OCI-LY3 (cell line): Measurements from ENCODE around the gene CASP6.

Experiments
- H2AFZ ChIP-seq: fragments of 200-600, 300-600 bp; shearing (Covaris generic); 2 replicates; pipeline ENCODE4 v1.6.0; 2014; ENCODE audit warnings: antibody characterized with exemption, low read depth, low read length
- H3K27ac ChIP-seq: fragments of 200-600, 300-600 bp; sonication (generic); 2 replicates; pipeline ENCODE4 v1.5.1; 2014; ENCODE audit warnings: mild to moderate bottlenecking, low read length, moderate library complexity, mixed read lengths
- H3K27me3 ChIP-seq: fragments of 200-600, 300-600 bp; sonication (generic); 2 replicates; pipeline ENCODE4 v1.6.1; 2014; ENCODE audit warnings: low read depth, low read length, mixed read lengths
- H3K36me3 ChIP-seq: fragments of 200-600, 300-600 bp; sonication (generic); replicated peaks from 2 replicates; pipeline ENCODE3; 2014; ENCODE audit warnings: low read depth, low read length, mixed read lengths
- H3K4me1 ChIP-seq: fragments of 300-600, 200-600 bp; sonication (generic); 2 replicates; pipeline ENCODE4 v1.6.1; 2014; ENCODE audit warnings: low read length, mixed read lengths
- H3K4me2 ChIP-seq: fragments of 200-600, 300-600 bp; sonication (generic); 2 replicates; pipeline ENCODE4 v1.6.1; 2014; ENCODE audit warnings: low read length, mixed read lengths
- H3K4me3 ChIP-seq: fragments of 300-600, 200-600 bp; sonication (generic); 2 replicates; pipeline ENCODE4 v1.5.1; 2014; ENCODE audit warnings: antibody characterized with exemption, mild to moderate bottlenecking, low read length, moderate library complexity
- H3K79me2 ChIP-seq: fragments of 300-600, 200-600 bp; shearing (Covaris generic); 2 replicates; pipeline ENCODE4 v1.6.1; 2014; ENCODE audit warnings: mild to moderate bottlenecking, low read length, mixed read lengths
- H3K9ac ChIP-seq: fragments of 300-600, 200-600 bp; shearing (Covaris generic); 2 replicates; pipeline ENCODE4 v1.6.0; 2014; ENCODE audit warnings: mild to moderate bottlenecking, low read length, moderate library complexity
- H3K9me3 ChIP-seq: fragments of 200-600, 300-600 bp; shearing (Covaris generic); 2 replicates; pipeline ENCODE4 v1.6.1; 2014; ENCODE audit warnings: low read length, mixed read lengths; ENCODE audit not compliant: insufficient read depth
- H4K20me1 ChIP-seq: fragments of 200-600, 300-600 bp; sonication (generic); 2 replicates; pipeline ENCODE4 v1.6.1; 2016; ENCODE audit warnings: low read length, mixed read lengths; ENCODE audit not compliant: insufficient read depth
- EZH2phosphoT487 ChIP-seq: fragments of 200-600 bp; shearing (Covaris generic); IDR thresholded peaks from 2 replicates; pipeline ENCODE4 v1.6.1; 2018; ENCODE audit warnings: antibody characterized with exemption, mixed run types, low read depth
- TF ChIP-seq, protein P1 (sequence below): fragments of 200-600, 300-600 bp; sonication (generic); IDR thresholded peaks from 2 replicates; pipeline ENCODE4 v1.5.1; 2014; ENCODE audit warnings: antibody characterized with exemption, low read length, low read depth

CASP6 gene

DNA sequence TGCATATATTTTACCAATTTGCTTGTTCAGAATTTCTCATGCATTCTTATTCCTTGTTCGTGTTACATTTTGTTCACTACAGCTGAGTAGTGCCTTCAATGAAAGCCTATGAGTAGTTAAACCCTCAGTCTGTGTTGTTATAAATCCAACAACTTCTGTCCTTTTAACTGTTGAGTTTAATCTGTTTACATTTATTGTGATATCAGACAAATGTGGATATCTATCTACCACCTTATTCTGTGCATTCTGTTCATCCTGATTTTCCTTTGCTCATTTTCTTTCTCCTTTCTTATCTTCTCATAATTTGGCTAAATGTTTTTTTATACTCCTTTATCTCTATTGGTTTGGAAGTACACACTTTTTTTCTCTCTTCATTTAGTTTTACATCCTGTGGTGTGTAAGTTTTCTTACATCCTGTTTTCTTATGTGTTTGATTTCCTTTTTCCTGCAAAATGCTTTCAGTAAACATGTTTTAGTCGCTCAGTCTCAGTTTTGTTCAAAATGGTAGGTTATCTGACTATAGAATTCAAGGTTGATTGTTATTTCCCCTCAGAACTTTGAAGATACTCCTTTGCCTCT is 54.2 kb downstream of the CASP6 start:
- peaks cover 37% of the 10 kb centered on the region for H3K4me1 ChIP-seq
- peaks cover 19% of the 10 kb centered on the region for H3K36me3 ChIP-seq
- H3K4me2 ChIP-seq: peak overlapping the region; percentile 58
- no peaks in the 10 kb centered on the region for H4K20me1 ChIP-seq
- peak overlapping the region; percentile 84 for H3K27ac ChIP-seq
- H3K9me3 ChIP-seq: 0 out of 2 replicates have a peak, but pooled peaks cover 8% of the 10 kb centered on the region
- H3K27me3 ChIP-seq: no peaks in the 10 kb centered on the region
- H3K9ac ChIP-seq: 0 out of 2 replicates have a peak overlapping the region, but pooled peaks have one; percentile 7
- H2AFZ ChIP-seq: no peak overlapping the region
- no peaks in the 10 kb centered on the region for H3K79me2 ChIP-seq
- TF ChIP-seq, protein P1, sequence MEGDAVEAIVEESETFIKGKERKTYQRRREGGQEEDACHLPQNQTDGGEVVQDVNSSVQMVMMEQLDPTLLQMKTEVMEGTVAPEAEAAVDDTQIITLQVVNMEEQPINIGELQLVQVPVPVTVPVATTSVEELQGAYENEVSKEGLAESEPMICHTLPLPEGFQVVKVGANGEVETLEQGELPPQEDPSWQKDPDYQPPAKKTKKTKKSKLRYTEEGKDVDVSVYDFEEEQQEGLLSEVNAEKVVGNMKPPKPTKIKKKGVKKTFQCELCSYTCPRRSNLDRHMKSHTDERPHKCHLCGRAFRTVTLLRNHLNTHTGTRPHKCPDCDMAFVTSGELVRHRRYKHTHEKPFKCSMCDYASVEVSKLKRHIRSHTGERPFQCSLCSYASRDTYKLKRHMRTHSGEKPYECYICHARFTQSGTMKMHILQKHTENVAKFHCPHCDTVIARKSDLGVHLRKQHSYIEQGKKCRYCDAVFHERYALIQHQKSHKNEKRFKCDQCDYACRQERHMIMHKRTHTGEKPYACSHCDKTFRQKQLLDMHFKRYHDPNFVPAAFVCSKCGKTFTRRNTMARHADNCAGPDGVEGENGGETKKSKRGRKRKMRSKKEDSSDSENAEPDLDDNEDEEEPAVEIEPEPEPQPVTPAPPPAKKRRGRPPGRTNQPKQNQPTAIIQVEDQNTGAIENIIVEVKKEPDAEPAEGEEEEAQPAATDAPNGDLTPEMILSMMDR: no peak
- no peak for TF ChIP-seq EZH2phosphoT487
- H3K4me3 ChIP-seq: peak overlapping the region; percentile 27

DNA sequence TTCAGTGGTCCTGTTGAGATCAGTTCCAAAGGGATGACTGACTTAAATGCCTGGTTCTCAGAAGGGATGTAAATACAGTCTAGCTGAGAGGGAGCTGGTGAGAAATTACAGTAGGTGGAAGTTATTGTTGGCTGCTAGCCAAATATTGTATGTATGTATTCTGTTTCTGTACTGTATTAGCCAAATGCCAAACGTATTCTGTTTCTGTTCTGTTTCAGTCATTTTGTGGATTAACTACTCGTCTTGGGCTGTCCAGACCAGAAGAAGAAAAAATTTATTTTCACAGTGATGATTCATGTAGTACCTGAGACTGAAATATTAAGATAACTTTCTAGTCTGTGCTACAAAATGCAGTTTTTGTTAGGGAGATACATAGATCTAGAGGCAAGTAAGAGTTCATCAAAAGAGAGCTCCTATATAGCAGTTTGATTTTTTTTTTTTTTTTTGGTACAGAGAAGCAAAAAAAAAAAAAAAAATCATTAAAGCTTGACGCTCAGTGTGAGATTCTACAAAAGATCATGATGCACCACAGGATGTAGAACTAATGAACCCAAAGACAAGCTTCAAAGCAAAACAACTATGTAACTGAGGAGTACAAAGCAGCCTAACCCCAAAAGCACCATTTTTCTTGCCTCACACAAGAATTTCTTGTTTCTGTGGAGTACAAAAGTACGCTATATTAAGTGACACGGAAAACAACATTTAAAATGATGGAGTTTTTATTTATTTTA is 54.8 kb downstream of the CASP6 start:
- Histone ChIP-seq H2AFZ (no peak overlapping the region), H3K4me3 (peak overlapping the region; percentile 27), H3K79me2 (no peaks in the 10 kb centered on the region), H3K27ac (peak overlapping the region; percentile 84), H3K36me3 (peaks cover 19% of the 10 kb centered on the region), H3K4me1 (peaks cover 37% of the 10 kb centered on the region), H3K9me3 (0 out of 2 replicates have a peak, but pooled peaks cover 8% of the 10 kb centered on the region), H3K27me3 (no peaks in the 10 kb centered on the region), H3K9ac (peak overlapping the region; percentile 7; the same call in 1 of the 2 replicates), H4K20me1 (no peaks in the 10 kb centered on the region), H3K4me2 (peak overlapping the region; percentile 58)
- TF ChIP-seq EZH2phosphoT487: no peak
- TF ChIP-seq, protein P1: no peak

DNA sequence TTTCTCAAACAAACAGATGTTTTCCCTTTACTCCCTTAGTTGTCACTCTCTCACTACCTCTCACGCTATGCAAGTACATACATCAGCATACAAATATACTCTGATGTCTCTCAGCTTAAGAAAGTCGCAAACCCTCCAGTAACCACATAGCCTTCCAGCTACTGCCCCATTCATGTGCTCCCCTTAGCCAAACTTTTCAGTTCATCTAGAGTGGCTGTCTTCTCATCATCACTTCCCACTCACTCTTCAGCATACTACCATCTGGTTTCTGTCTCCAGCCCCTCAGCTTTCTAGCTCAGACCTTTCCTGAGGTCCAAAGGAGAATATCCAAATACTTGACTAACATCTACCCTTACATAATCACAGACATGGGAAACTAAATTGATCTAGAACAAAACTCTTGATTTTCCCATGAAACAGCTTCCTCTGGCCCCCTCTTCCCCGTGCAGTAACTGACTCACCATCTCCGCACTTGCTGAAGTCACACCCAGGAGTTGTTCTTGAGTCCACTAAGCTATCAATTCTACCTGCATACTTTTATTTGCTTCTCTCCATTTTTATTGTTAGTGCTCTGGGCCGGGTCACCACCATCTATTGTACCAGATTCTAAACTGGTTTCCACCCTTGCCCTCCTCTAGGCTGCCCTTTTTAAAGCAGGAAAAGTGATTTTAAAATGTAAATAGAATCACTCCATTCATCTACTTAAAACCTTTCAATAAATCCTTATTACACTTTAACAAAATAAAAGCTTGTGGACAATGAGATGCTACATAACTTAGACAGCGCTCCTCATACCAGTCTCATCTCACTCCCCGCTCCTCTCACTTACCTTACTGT is 57.2 kb downstream of the CASP6 start:
- Histone ChIP-seq H3K4me3 (no peak overlapping the region), H4K20me1 (no peaks in the 10 kb centered on the region), H2AFZ (no peak overlapping the region), H3K27ac (no peak overlapping the region), H3K36me3 (peaks cover 9% of the 10 kb centered on the region), H3K4me2 (no peak overlapping the region), H3K9me3 (0 out of 2 replicates have a peak, but pooled peaks cover 8% of the 10 kb centered on the region), H3K4me1 (peaks cover 45% of the 10 kb centered on the region), H3K9ac (no peak overlapping the region), H3K79me2 (no peaks in the 10 kb centered on the region), H3K27me3 (no peaks in the 10 kb centered on the region)
- TF ChIP-seq EZH2phosphoT487: no peak
- TF ChIP-seq, protein P1: no peak

DNA sequence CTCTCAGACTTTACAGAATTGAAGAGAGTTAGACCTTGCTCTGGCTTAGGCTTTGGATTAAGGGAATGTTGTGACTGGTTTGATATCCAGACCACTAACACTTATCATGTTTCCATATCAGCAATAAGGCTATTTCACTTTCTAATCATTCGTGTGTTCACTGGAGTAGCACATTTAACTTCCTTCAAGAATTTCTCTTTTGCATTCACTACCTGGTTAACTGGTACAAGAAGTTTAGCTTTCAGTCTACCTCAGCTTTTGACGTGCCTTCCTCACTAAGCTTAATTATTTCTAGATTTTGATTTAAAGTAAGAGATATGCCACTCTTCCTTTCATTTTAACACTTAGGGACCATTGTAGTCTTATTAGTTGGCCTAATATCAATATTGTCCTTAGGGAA is 62.6 kb downstream of the CASP6 start:
- Histone ChIP-seq H2AFZ (peak overlapping the region; percentile 67; the same call in 1 of the 2 replicates), H3K79me2 (no peaks in the 10 kb centered on the region), H3K4me1 (peaks cover 16% of the 10 kb centered on the region), H3K36me3 (peaks cover 3% of the 10 kb centered on the region), H3K4me2 (peak overlapping the region; percentile 80), H3K9me3 (no peaks in the 10 kb centered on the region), H3K9ac (peak overlapping the region; percentile 23; the same call in 1 of the 2 replicates), H3K4me3 (peak overlapping the region; percentile 64), H4K20me1 (no peaks in the 10 kb centered on the region), H3K27me3 (no peaks in the 10 kb centered on the region), H3K27ac (peak overlapping the region; percentile 54)
- TF ChIP-seq EZH2phosphoT487: no peak
- TF ChIP-seq, protein P1: no peak
